ENCODE data around the gene S100B. TPM values are rescaled to one million over a fixed set of nuclear protein-coding genes. Genes with fewer than 3 reads are reported as not detected.
"Not testable (repeated sequence)": the region's sequence is repeated elsewhere in the genome, so short reads cannot be mapped to it uniquely, and the experiment has no call there.

The S100B gene
- 0.23 TPM in 1 of 2 replicates, not detected in the other for total RNA-seq (2014; rRNA removed; shearing (Covaris generic))

DNA sequence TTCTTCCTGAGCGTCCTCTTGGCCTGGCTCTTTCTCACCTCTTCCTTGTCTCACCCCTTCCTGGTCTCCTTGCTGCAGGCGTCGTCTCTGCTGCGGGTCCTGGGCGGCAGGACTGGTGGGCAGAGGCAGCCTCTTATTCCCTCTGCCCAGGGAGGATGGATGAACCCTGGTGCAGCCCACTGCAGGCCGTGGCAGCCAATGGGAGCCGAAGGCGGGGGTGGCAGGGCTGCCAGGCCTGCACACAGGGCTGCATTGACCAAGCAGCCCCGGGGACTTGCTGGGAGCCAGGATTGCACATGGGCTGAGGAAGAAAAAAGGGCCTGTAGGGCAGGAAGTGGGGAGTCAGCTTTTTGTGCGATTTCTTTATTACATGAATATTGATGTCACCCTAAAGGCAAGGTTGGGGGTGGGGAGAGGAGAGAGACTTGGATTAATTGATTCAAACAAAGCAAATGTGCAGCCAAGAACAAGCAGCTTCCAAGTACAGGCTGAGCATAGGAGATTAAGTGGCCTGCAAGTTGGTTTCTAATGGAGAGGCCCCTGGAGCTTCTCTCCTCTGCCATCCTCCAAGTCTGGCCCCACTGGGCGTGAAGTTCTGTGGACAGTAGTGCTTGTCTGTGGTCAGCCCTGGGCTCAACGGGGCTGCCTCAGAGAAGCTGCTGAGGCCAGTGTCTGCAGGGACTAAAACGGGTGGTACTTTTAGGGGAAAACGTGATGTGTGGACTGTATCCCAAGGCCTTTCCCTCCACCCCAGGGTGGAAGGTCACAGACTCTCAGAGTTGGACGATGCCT is at the start of gene S100B:
S100B (minus strand) TSS at position 108 of the 792 bp plus-strand sequence. CDS start 2,667 bp downstream, outside the sequence.
- peak; percentile 23 for DNase-seq (ENCODE audit: low read depth)

DNA sequence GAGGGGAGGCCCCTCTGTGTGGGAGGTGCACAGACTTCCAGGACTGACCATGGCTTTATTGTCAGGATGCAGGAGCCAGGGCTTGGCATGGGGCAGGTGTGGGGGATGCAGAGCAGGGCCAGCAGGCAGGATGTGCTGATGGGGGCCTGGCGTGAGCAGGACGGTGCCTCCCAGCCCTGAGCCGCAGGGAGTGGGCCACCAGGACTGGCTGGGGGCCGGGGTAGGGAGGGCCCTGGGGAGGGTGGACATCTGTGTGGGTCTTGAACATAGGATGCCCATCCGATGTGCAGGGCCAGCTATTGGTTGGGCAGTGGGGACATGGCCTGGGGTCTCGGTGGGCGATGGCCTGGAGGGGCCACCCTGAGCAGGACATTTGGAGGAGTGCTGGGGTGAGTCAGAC is 46.2 kb upstream of the S100B start:
- DNase-seq (ENCODE audit: low read depth) = no peak

DNA sequence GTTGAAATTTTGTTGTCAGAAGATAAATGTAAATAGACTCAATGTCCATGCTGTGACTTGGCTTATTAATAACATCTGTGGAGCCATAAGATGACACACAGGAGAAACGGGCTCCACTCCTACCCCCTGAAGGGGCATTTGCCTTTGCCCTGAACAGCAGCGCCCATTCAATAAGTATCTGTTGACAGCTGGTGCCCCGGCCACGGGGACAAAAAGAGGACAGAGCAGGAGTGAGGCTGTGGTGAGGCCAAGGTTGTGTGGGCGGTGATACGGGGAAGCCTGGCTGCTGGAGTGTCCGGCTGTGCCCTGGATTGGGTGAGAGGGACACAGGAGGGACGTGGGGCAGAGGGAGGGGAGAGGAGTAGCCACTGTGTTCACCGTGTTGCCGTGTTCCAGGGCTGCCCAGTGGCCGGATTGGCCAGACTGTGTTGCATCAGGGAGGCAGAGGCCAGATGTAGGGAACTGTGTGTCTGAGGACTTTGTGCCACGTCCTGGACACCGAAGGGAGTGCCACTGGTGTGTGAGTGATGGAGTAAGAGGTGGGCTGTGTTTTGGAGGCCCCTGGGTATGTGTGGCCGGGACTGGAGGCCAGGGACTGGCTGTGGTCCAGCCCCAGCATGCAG is 45.7 kb upstream of the S100B start:
- no peak for DNase-seq (ENCODE audit: low read depth)

DNA sequence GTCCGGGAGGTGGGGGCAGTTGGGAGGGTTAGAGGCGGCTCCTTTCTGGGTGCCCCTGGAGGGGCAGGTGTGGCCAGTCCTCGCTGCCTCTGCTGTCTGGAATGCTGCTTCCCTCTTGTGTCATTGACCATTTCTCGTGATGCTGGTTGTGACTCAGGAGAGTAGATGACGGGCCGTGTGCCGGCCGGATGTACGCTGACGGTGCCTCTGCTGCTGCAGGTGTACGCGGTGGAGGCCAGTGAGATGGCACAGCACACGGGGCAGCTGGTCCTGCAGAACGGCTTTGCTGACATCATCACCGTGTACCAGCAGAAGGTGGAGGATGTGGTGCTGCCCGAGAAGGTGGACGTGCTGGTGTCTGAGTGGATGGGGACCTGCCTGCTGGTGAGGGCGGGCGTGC is 44.5 kb upstream of the S100B start:
- no peak for DNase-seq (ENCODE audit: low read depth)

DNA sequence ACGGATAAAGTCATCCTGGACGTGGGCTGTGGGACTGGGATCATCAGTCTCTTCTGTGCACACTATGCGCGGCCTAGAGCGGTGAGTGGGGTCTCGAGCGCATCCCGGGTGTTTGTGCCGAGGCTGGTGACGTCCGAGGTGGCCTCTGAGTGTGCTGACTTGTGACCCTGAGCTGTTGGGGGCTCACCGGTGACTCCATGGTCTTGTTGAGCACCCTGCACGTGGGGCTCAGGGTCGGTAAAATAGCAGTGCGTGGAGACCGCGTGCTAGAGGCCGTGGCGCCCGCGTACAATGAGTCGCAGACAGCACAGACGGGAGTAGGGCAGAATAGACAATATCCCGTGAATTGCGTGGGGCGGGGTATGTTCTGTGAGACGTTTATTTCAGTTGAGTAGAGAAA is 43.7 kb upstream of the S100B start:
- no peak for DNase-seq (ENCODE audit: low read depth)

DNA sequence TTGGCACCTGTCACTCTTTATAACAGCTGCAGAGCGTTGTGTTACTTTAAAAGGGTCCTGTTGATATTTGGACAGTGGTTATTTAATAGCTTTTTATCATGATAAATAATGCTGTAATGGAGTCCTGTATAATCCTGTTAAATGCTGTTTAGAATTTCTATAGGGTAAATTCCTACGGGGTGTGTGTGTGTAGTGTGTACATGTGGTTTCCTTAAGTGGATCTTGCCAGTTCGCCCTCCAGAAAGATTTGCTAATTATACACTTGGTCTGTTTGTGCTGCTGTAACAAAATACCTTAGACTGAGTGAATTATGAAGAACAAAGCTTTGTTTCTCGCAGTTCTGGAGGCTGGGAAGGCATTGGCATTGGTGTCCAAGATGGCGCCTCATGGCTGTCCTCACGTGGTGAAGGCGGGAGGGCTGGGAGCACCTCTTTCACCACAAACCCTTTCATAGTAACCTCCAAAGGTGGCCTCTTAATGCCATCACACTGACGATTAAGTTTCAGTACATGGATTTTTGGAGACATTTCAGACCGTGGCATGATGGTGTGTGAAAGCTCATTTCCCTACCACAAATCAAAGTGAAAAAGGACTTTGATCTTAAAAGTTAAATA is 41.8 kb upstream of the S100B start:
- no peak for DNase-seq (ENCODE audit: low read depth)

DNA sequence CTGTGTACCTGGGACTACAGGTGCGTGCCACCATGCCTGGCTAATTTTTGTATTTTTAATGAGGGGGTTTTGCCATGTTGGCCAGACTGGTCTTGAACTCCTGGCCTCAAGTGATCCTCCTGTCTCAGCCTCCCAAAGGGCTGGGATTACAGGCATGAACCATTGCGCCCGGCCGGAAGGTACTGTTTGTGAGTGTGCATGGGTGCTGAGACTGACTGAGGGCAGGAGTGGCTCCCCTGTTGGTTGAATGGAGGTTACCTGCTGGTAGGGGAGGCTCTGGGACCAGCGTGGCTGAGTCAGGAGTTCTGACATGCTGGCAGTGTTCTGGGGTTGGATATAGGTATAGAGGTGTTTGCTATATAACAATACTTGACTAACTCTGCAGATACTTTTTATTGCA is 41.0 kb upstream of the S100B start:
- DNase-seq (ENCODE audit: low read depth) = no peak

DNA sequence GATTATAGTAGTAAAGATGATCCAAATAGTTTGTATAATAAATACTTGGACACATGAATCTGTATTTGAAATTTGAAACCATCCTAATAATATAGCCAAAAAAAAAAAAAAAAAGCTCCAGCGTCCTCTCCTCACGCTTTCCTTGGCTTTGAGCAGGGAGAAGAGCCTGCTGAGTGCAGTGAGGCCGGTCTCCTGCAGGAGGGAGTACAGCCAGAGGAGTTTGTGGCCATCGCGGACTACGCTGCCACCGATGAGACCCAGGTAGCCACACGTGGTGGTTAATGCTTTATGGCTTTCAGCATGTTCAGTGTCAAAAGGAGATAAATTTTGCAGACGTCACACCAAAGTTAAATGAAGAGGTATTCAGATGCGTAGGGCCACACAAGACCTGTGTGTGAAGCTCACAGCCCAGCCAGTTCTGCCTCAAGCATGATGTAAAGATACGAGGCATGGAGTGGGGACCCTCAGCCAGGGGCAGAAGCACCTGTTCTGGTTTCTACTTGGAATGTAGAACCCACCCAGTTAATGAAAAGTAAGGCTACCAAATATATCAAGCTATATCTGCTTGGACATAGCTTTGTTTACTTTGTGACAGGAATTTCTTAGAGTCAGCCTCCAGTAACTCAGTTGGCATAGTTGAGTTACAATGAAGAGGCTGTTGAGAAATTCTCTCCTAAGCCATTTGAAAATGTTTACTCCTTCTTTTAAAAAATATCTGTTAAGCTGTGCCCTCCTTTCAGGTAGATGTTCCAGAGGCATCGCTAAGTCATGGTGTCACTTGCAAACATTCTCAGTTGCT is 38.7 kb upstream of the S100B start:
- DNase-seq (ENCODE audit: low read depth) = no peak

DNA sequence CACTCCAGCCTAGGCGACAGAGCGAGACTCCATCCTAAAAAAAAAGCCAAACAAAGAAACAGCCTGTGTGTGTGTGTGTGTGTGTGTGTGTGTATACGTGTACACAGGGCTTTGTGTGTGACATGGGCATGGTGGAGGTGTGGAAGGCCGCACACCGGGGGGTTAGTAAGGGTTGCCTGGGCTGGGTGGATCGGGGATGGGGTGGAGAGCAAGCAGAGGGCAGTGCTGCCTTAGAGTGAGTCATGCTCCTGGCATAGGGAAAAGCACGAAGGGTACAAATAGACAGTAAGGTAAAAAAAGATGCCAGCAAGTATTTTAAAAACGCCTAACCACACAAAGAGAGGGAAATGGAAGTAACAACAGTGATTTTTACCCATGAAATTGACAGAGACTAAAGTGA is 36.8 kb upstream of the S100B start:
- no peak for DNase-seq (ENCODE audit: low read depth)

DNA sequence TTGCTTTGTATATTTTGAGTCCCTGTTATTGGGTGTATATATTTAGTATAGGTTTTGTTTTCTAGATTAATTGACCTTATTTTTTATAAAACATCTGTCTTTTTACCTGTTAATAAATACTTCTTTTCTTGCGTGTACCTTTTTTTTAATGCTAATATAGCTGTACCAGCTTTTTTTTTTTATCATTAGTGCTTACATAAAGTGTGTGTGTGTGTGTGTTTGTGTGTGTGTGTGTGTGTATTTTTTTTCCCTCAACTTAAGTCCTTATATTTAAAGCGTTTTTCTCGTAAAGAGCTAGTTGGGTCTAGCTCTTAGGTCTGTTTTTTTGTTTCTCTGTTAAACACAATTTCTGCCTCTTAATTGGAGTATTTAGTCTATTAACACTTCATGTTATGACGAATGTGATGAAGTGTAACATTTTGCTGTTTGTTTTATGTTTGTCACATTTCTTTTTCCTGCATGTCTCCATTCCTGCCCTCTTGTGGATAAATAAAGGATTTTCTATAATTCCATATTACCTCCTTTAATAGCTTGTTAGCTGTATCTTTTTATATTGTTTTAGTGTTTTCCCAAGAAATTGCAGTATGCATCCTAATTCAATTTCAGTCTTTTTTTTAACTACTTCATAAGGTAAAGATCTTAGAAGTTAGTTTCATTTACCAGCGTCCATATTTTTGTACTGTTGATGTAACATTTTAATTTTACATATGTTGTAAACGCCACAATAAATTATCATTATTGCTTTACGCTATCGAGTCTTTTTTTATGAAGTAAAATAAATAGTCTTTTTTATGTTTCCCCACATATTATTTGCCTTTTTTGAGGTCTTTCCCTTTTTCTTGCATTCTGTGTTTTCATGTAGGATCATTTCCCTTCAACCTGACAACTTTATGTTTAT is 34.9 kb upstream of the S100B start:
- DNase-seq (ENCODE audit: low read depth) = no peak

DNA sequence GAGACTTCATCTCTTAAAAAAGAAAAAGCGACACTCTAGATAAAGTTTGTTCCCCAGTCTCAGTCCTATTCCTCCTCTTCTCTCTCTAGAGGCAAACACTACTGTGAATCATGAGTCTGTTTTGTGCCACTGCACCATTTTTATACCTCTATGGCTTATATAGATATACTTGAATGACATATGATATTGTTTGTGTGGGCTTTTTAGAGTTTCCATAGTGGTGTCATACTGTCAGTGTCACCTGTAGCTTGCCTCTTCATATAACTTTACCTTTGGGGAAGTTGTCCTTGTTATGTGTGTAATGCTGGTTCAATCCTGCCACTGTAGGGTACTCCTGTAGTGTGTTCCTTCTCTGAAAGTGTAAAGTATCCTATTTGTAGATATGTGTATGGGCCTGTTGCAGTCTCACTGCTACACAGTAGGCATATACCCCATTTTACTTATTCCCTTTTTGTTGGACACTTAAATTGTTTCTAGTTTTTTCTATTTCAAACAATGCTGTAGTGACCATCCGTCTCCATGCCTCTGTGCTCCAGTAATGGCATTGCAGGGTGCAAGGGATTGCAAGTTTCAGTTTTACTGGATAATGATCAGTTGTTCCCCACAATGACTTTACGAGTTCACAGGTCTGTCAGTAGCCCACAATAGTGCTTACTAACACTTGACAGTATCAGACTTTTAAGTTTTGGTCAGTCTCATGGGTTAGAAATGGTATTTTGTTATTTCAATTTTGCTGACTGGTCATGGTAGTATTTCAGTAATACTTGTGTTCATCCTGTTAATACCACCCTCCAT is 33.3 kb upstream of the S100B start:
- no peak for DNase-seq (ENCODE audit: low read depth)

DNA sequence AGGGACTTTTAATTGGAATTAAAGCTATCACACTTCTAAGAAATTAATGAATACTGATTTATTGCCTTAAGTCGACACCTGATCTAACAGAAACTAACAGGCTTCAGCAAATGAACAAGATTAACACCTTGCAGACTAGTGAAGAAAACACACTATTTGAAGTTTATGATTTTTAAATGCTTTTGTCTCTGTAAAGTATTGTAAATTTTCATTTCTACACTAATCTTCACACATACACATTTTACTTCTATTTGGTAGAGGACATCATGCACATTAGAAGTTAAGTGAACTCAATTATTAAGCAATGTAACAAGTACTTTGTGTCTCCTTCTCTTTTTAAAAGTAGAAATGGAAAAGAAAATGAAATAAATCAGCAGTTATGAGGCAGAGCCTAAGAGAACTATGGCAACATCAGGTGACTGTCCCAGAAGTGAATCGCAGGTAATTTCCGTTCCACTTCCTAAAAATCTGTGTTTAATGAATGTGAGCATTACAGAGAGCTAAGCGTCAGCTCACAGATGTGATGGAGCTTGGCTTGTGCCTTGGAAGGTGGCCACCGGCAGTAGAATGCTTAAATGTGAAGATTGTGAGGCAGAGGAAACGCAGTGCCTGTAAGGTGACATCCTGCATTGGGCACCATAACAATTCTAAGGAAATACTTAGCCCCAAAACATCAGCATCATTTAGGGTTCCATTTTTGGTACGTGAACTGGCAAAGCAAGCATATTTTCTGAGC is 31.8 kb upstream of the S100B start:
- no peak for DNase-seq (ENCODE audit: low read depth)

DNA sequence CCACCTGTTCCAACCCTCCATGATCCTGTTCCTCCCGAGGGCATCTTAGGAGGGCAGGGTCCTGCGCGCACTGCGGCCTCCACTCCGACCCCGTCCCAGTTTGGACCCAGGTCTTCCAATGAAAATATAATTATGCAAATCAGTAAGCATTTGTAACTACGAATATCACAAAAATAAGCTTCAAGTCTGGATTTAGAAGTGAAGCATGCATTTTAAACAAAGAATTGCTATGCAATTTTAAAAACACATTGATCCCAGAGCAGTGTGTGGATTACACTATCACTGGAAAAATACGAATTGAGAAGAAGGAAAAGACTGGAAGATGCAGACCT is 31.3 kb upstream of the S100B start:
- no peak for DNase-seq (ENCODE audit: low read depth)

DNA sequence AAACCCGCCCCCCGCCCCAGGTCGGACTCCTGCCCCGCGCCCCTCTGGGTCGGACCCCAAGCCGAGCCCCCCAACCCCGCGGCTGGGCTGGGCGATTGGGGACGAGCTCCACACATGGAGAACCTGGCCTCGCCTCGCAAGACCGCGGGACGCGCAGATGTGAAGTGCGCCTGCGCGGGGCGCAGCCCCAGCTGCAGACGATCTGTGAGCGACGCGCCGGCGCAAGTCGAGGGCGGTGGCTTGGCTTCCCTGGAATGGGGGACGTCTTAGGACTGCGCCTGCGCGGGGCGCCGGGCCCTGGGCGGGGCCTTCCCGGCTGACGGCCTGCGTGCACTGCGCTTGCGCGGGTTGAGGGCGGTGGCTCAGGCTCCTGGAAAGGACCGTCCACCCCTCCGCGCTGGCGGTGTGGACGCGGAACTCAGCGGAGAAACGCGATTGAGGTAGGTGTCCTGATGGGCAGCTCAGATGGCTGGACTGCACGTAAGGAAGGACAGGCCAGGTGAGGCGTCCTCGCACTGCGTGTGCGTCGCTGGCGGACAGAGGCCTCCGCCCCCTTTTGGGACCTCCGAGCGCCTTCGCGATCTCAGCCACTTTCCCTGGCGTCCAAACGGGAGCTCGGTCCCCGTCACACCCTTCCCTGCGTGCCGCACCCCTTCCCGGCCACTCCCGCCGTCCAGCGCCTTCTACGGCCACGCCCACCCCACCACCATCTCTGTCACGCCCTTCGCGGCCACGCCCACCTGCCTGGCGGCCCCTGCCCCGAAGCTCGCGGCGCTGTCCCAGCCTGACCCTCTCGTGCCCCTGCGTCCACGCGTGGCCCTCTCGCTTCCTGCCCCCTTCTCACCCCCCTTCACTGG is 30.7 kb upstream of the S100B start, which contains the start of gene PRMT2:
PRMT2 (plus strand) TSS at position 351 of the 857 bp plus-strand sequence. CDS start 1,278 bp downstream, outside the sequence.
- peak; percentile 100 for DNase-seq (ENCODE audit: low read depth)

DNA sequence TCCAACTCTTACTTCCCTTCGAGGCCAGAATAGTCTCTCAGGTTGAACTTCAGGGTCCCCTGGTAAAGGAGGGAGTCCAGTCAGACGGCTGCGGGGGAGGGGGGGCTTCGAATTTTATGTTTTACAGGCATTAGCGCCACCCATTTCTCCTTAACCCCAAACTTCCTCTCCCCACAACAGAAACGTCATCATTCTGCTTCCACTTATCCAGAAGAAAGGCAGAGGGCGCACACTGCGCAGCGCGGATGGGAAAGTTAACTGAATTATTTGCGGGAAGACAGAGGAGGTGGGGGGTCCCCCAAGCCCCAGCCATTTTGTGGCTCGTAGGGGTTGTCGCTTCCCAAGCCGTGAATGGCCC is 30.1 kb upstream of the S100B start:
- DNase-seq (ENCODE audit: low read depth) = peak; percentile 83

DNA sequence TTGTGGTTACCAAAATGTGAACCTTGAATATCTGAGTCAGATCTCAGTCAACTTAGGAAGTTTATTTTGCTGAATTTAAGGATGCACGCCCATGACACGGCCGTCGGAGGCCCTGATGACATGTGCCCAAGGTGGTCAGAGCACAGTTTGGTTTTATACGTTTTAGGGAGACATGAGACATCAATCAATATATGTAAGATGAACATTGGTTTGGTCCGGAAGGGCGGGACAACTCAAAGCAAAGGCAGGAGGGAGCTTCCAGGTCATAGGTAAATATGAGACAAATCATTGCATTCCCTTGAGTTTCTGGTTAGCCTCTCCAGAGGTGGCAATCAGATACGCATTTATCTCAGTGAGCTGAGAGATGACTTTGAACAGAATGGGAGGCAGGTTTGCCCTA is 29.5 kb upstream of the S100B start:
- DNase-seq (ENCODE audit: low read depth) = no peak

DNA sequence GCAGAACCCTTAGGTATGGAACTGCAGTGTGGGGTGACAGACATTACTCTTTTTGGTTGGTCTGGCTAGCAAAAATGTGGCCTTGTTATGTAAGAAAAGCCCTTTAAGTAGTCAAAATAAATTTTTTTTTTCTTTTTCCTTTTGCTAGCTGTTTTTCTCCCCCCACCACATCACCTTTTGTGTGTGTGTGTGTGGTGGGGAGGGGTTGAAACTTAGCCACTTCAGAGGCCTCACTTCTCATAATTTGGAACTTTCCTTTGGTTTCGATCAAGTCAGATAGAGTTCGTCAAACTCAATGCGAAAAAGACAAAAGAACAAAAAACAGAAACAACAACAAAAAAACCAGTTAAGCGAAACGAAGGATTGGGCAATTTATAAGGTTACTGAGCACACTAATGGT is 28.7 kb upstream of the S100B start:
- DNase-seq (ENCODE audit: low read depth) = no peak

DNA sequence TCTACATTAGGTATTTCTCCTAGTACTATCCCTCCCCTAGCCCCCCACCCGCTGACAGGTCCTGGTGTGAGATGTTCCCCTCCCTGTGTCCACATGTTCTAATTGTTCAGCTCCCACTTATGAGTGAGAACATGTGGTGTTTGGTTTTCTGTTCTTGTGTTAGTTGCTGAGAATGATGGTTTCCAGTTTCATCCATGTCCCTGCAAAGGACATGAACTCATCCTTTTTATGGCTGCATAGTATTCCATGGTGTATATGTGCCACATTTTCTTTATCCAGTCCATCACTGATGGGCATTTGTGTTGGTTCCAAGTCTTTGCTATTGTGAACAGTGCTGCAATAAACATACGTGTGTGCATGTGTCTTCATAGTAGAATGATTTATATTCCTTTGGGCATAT is 26.0 kb upstream of the S100B start:
- not testable (repeated sequence) for DNase-seq (ENCODE audit: low read depth)

DNA sequence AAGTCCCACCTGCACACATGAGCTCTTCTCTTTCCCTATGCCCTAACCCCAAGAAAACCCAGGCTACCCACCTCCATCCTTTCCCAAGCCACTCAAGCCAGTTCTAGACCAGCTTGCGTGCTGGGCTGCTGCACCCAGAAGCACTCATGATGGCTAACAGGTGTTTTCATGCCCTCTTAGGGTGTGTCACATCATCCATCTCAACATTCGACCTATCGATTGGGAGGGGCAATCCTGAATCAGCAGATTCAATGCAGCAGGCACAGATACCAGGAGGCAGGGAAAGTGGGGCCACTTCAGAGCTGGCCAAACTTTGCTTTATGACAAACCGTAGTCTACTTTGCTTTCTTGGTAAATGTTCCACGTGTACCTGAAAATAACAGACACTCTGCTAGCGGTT is 24.0 kb upstream of the S100B start:
- DNase-seq (ENCODE audit: low read depth) = no peak
